GM23248 (cell line): Measurements from ENCODE around the gene IGFN1. TPM values are rescaled to one million over a fixed set of nuclear protein-coding genes. Genes with fewer than 3 reads are reported as not detected.

Experiments used
- DNase-seq: peaks from one replicate; pipeline ENCODE4 v3.0.0-alpha.2; 2015
- H2AFZ ChIP-seq: fragments of 200-600 bp; sonication (generic); 2 replicates; pipeline ENCODE4 v1.6.1; 2016; ENCODE audit warnings: antibody characterized with exemption
- H3F3A ChIP-seq: fragments of 200-600 bp; sonication (generic); 2 replicates; pipeline ENCODE4 v1.6.1; 2016; ENCODE audit warnings: mild to moderate bottlenecking, antibody characterized with exemption, mixed run types; ENCODE audit not compliant: insufficient read depth
- H3K27ac ChIP-seq: fragments of 200-600 bp; sonication (generic); 2 replicates; pipeline ENCODE4 v1.5.1; 2016; ENCODE audit warnings: mild to moderate bottlenecking
- H3K27me3 ChIP-seq: fragments of 200-600 bp; sonication (generic); replicated peaks from 2 replicates; pipeline ENCODE4 v1.6.1; 2016; ENCODE audit warnings: mild to moderate bottlenecking; ENCODE audit not compliant: insufficient read depth
- H3K36me3 ChIP-seq: fragments of 200-600 bp; sonication (generic); 2 replicates; pipeline ENCODE4 v1.6.1; 2016; ENCODE audit warnings: low read depth, mild to moderate bottlenecking
- H3K4me1 ChIP-seq: fragments of 200-600 bp; sonication (generic); 2 replicates; pipeline ENCODE4 v1.6.1; 2016; ENCODE audit warnings: mild to moderate bottlenecking; ENCODE audit not compliant: insufficient read depth
- H3K4me2 ChIP-seq: fragments of 200-600 bp; sonication (generic); one replicate; pipeline ENCODE4 v1.6.1; 2016; ENCODE audit warnings: mild to moderate bottlenecking; ENCODE audit not compliant: unreplicated experiment
- H3K4me3 ChIP-seq: fragments of 200-600 bp; sonication (generic); 2 replicates; pipeline ENCODE4 v1.5.1; 2016; ENCODE audit warnings: mild to moderate bottlenecking
- H3K79me2 ChIP-seq: fragments of 200-600 bp; sonication (generic); 2 replicates; pipeline ENCODE4 v1.6.1; 2016; ENCODE audit warnings: mild to moderate bottlenecking; ENCODE audit not compliant: insufficient read depth
- H3K9ac ChIP-seq: fragments of 200-600 bp; sonication (generic); 2 replicates; pipeline ENCODE4 v1.6.1; 2016; ENCODE audit warnings: mild to moderate bottlenecking
- H3K9me2 ChIP-seq: fragments of 200-600 bp; sonication (generic); 2 replicates; pipeline ENCODE4 v1.6.1; 2016; ENCODE audit warnings: mixed run types, mild to moderate bottlenecking, moderate library complexity; ENCODE audit not compliant: insufficient read depth
- H3K9me3 ChIP-seq: fragments of 200-600 bp; sonication (generic); one replicate; pipeline ENCODE4 v1.6.1; 2017; ENCODE audit warnings: low read depth
- H4K20me1 ChIP-seq: fragments of 200-600 bp; sonication (generic); 2 replicates; pipeline ENCODE4 v1.6.0; 2016; ENCODE audit not compliant: insufficient read depth
- EZH2 ChIP-seq: fragments of 200-600 bp; sonication (generic); IDR thresholded peaks from 2 replicates; pipeline ENCODE4 v1.6.1; 2018; ENCODE audit warnings: antibody characterized with exemption, mild to moderate bottlenecking; ENCODE audit not compliant: insufficient read depth, poor library complexity, severe bottlenecking
- EZH2phosphoT487 ChIP-seq: fragments of 200-600 bp; sonication (generic); IDR thresholded peaks from 2 replicates; pipeline ENCODE4 v1.6.1; 2018; ENCODE audit warnings: antibody characterized with exemption, moderate library complexity, mild to moderate bottlenecking, low read depth; ENCODE audit not compliant: insufficient read depth
- WGBS, 2 experiments: methylation state at CpG; one replicate each; pipeline ENCODE4 v1.1.6; 2015 to 2017; ENCODE audit warnings: low lambda C conversion rate in 2 of 2, low coverage in 1 of 2; ENCODE audit errors: missing lambda C conversion rate in 2 of 2; 5-methylcytosine and 5-hydroxymethylcytosine counted together
- in situ Hi-C: fragments of 300-500 bp; cut with MboI; formaldehyde crosslinking; loops from 2 replicates; pipeline ENCODE4 v1.15.0; 2020
- polyA plus RNA-seq: library from polyadenylated mRNA; unstranded; fragments of >200 nt; fragmentation: Nextera tagmentation; extraction: Ambion mirVana; gene quantifications from 2 replicates; pipeline ENCODE4 v1.2.1, GENCODE V29; 2016
- total RNA-seq: library from RNA; depleted of rRNA; stranded (reverse); fragments of >200 nt; shearing (Covaris generic); gene quantifications from 2 replicates; pipeline ENCODE4 v1.2.3, GENCODE V29; 2014

IGFN1 gene
- total and polyA plus RNA-seq, 2 experiments from 2014 or later, result not detected

DNA sequence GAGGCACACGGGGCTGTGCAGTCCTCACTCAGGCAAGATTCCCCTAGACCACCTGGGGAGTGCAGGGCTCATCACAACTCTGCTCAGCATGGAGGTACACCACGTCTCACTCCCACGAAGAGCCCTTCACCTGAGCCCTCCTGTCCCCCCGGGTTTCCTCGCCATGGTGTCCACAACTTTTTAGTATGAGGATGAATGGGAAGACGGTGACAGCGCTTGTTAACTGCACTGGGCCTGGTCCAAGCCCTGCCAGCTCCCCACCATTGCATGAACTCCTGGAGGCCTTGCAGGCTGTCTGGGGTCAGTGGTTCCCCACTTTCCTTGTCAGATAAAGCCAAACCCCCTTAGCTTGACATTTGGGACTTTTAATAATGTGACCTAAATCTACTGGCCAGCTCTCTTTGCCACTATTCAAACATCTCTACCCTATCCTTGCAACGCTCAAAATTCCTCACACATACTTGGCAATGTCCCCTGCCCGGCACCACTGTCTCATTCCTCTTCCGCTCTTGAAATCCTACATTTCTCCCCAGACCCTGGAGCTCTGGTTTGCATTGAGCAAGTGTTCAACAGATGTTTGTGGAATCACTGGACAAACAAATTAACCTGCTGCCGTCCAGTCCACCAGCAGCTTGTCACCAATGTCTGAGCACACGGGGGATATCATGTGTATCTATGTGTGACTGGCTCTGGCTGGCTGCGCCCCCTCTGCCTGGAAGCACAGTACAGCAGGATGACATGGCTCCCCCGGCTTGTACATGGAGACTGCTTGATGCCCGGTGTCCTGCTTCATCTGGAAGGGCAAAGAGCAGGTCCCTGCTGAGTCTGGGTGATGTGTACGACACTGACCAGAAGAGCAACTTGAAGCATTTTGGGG, 47.5 kb upstream of the IGFN1 start:
- Histone ChIP-seq H3K4me1 (peaks cover 2% of the 10 kb centered on the region; the same call in 1 of the 2 replicates), H3K27ac (no peak overlapping the region), H3K4me3 (no peak overlapping the region), H3K79me2 (no peaks in the 10 kb centered on the region), H3F3A (no peaks in the 10 kb centered on the region), H3K9ac (no peak overlapping the region), H3K4me2 (no peak overlapping the region), H2AFZ (no peak overlapping the region), H3K9me3 (no peaks in the 10 kb centered on the region), H3K9me2 (no peaks in the 10 kb centered on the region), H3K27me3 (no peaks in the 10 kb centered on the region), H3K36me3 (peaks cover 5% of the 10 kb centered on the region; the same call in 1 of the 2 replicates), H4K20me1 (no peaks in the 10 kb centered on the region)
- no peak for DNase-seq
- 69% methylated on average over 16 of the region's 16 CpGs for WGBS, 2 experiments
- in situ Hi-C loops, result no loop called here
- TF ChIP-seq EZH2phosphoT487 (no peak), EZH2 (no peak)

DNA sequence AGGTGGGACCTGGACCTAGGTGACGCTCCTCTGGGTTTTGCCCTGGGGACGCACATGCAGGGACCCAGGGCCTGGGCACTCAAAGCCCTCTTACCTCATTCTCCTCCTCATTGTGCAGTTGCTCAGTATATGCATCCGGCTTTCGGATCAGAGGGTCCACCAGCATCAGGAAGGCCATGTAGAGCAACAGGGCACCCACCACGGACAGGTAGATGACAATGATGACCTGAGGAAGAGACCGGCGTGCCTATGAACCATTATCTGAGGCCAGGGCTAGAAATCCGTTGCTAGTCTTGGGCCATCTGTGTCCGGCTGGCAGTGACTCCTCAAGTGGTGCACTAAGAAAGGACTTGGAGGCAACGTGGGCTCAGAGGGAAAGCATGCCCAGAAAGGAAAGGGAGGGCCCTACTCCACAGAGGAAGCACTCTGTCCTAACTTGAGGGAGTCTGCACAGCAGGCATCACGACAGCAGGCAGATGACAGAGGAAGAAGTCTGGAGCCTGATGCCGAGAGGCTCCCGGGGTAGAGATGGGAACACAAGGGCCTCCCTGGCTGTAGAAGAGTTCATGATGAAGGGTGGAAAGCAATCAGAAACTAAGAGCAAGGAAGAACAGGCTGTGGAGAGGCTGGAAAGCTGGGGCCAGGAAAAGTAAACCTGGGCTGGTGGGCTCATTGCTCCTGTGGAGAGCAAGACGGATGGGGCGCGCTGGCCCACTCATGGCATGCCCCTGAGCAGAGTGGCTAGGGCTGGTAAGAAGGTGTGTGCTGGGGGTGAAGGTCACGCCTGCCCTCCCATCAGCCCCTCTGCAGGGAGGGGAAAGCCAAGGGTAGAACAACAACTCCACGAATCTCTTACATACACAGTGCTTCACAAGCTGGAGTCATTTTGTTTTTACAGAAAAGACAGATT, 46.6 kb upstream of the IGFN1 start:
- DNase-seq, result no peak
- H3K36me3 ChIP-seq, result peaks cover 5% of the 10 kb centered on the region; the same call in 1 of the 2 replicates
- no peaks in the 10 kb centered on the region for H3K9me3 ChIP-seq
- H3K9me2 ChIP-seq, result no peaks in the 10 kb centered on the region
- H3K4me2 ChIP-seq, result no peak overlapping the region
- H3F3A ChIP-seq, result no peaks in the 10 kb centered on the region
- no peaks in the 10 kb centered on the region for H4K20me1 ChIP-seq
- no peaks in the 10 kb centered on the region for H3K27me3 ChIP-seq
- in situ Hi-C loops, result no loop called here
- H3K9ac ChIP-seq, result no peak overlapping the region
- 82 to 83% methylated on average over 18 of the region's 18 CpGs for WGBS, 2 experiments
- no peak overlapping the region for H3K27ac ChIP-seq
- H2AFZ ChIP-seq, result no peak overlapping the region
- H3K4me1 ChIP-seq, result no peaks in the 10 kb centered on the region
- no peak for TF ChIP-seq EZH2phosphoT487
- TF ChIP-seq EZH2, result no peak
- no peaks in the 10 kb centered on the region for H3K79me2 ChIP-seq
- no peak overlapping the region for H3K4me3 ChIP-seq

GRCh38 chr1:201144701-201145100, 45.9 kb upstream of the IGFN1 start:
- in situ Hi-C loops, result no loop called here
- H3K79me2 ChIP-seq, result no peaks in the 10 kb centered on the region
- no peak overlapping the region for H3K9ac ChIP-seq
- H3F3A ChIP-seq, result no peaks in the 10 kb centered on the region
- no peaks in the 10 kb centered on the region for H3K4me1 ChIP-seq
- H3K27ac ChIP-seq, result no peak overlapping the region
- DNase-seq, result no peak
- no peaks in the 10 kb centered on the region for H3K27me3 ChIP-seq
- WGBS, 2 experiments, result 76 to 79% methylated on average over 5 of the region's 5 CpGs
- no peak overlapping the region for H2AFZ ChIP-seq
- no peaks in the 10 kb centered on the region for H4K20me1 ChIP-seq
- no peak overlapping the region for H3K4me3 ChIP-seq
- H3K9me3 ChIP-seq, result no peaks in the 10 kb centered on the region
- peaks cover 5% of the 10 kb centered on the region; the same call in 1 of the 2 replicates for H3K36me3 ChIP-seq
- H3K4me2 ChIP-seq, result no peak overlapping the region
- H3K9me2 ChIP-seq, result no peaks in the 10 kb centered on the region
- TF ChIP-seq EZH2 (no peak), EZH2phosphoT487 (no peak)

DNA sequence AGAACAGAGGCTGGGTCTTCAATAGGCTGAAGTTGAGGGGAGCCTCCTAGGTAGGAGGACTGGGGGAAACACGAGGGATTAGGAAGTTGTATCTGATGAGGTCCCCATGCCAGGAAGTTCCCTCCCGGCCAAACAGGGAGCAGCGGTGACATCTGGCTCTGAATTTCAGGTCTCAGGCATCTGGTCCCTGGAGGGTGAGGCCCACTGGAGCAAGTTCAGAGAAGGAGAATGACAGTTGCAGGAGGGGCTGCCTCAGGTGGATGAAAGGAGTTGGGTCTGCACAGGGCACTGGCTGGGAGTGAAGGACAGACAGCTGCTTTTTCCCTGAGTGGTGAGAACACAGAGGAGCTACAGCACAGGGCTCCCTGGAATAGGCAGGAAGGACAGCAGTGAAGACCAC, 45.5 kb upstream of the IGFN1 start:
- Histone ChIP-seq H3F3A (no peaks in the 10 kb centered on the region), H3K4me1 (no peaks in the 10 kb centered on the region), H3K79me2 (no peaks in the 10 kb centered on the region), H3K4me2 (no peak overlapping the region), H3K36me3 (peaks cover 5% of the 10 kb centered on the region; the same call in 1 of the 2 replicates), H3K9me3 (no peaks in the 10 kb centered on the region), H3K9ac (no peak overlapping the region), H3K27ac (no peak overlapping the region), H3K9me2 (no peaks in the 10 kb centered on the region), H3K4me3 (no peak overlapping the region), H4K20me1 (no peaks in the 10 kb centered on the region), H3K27me3 (no peaks in the 10 kb centered on the region), H2AFZ (no peak overlapping the region)
- DNase-seq, result no peak
- TF ChIP-seq EZH2 (no peak), EZH2phosphoT487 (no peak)
- in situ Hi-C loops, result no loop called here
- WGBS, 2 experiments, result 98 to 100% methylated on average over 3 of the region's 3 CpGs
